B cell (primary cell): Measurements from ENCODE around the gene PHKG2. TPM values are rescaled to one million over a fixed set of nuclear protein-coding genes. Genes with fewer than 3 reads are reported as not detected.

Experiments used
- ATAC-seq: fragments of 200-7000 bp; cut with Tn5 transposase; one replicate; pipeline ENCODE4 v1.10.0; 2021; ENCODE audit warnings: low read depth, mild to moderate bottlenecking, moderate number of reproducible peaks, moderate library complexity
- CTCF ChIA-PET: fragments of 350-600 bp; sonication (Branson Sonifier 250); formaldehyde crosslinking; loops from one replicate; lab custom pipeline; 2021; ENCODE audit warnings: antibody characterized with exemption, inconsistent platforms; lab: Charles Lee
- POLR2A ChIA-PET: fragments of 350-600 bp; sonication (Branson Sonifier 250); formaldehyde crosslinking; loops from one replicate; lab custom pipeline; 2021; ENCODE audit warnings: antibody characterized with exemption; lab: Charles Lee
- DNase-seq: peaks from one replicate; pipeline ENCODE4 v3.0.0; 2013
- H2AFZ ChIP-seq: 2 replicates; pipeline ENCODE4 v1.6.1; 2012; ENCODE audit warnings: mild to moderate bottlenecking, low read depth, low read length; ENCODE audit not compliant: insufficient read depth, poor library complexity, severe bottlenecking
- H3K27ac ChIP-seq, 2 donors: 1 replicate in 1 of 2; 2 replicates in 1 of 2; pipeline ENCODE4 v1.5.1; 2012 to 2013; ENCODE audit warnings: low read length in 2 of 2, mild to moderate bottlenecking in 2 of 2, moderate library complexity in 1 of 2
- H3K27me3 ChIP-seq, 4 experiments: fragments of 200-600 bp in 1 of 4; sonication (generic) in 1 of 4; replicated peaks in 1 of 4; 1 replicate in 2 of 4; 2 replicates in 2 of 4; pipeline versions ENCODE4 v1.6.1 to v1.7.0; 2013 to 2016; ENCODE audit warnings: low read length in 3 of 4, mild to moderate bottlenecking in 2 of 4, mixed read lengths in 1 of 4, moderate library complexity in 1 of 4; ENCODE audit not compliant: insufficient read depth in 4 of 4, control insufficient read depth in 3 of 4; ENCODE audit errors: control extremely low read depth in 1 of 4
- H3K36me3 ChIP-seq, 2 experiments: replicated peaks in 1 of 2; 1 replicate in 1 of 2; 2 replicates in 1 of 2; pipeline versions ENCODE4 v1.6.1 to v1.7.1; 2013; ENCODE audit warnings: low read length in 1 of 2; ENCODE audit not compliant: insufficient read depth in 2 of 2, control insufficient read depth in 1 of 2; ENCODE audit errors: control extremely low read depth in 1 of 2, extremely low read depth in 1 of 2
- H3K4me1 ChIP-seq, 2 donors: fragments of 200-600 bp in 1 of 2; sonication (generic) in 1 of 2; 1 replicate in 1 of 2; 2 replicates in 1 of 2; pipeline versions ENCODE4 v1.5.1 to v1.6.1; 2013 to 2017; ENCODE audit warnings: low read length in 2 of 2; ENCODE audit not compliant: control insufficient read depth in 2 of 2, insufficient read depth in 2 of 2
- H3K4me2 ChIP-seq: replicated peaks from 2 replicates; pipeline ENCODE3; 2012; ENCODE audit warnings: mild to moderate bottlenecking, low read depth, low read length; ENCODE audit not compliant: poor library complexity, severe bottlenecking
- H3K4me3 ChIP-seq, 5 experiments: fragments of 200-600 bp in 1 of 5; sonication (generic) in 1 of 5; 1 replicate in 3 of 5; 2 replicates in 2 of 5; pipeline versions ENCODE4 v1.5.1 to v1.7.0; 2011 to 2016; ENCODE audit warnings: low read length in 4 of 5, mild to moderate bottlenecking in 4 of 5, low read depth in 2 of 5, control low read depth in 1 of 5, moderate library complexity in 1 of 5; ENCODE audit not compliant: insufficient read depth in 1 of 5; ENCODE audit errors: control extremely low read depth in 1 of 5, extremely low read depth in 1 of 5
- H3K79me2 ChIP-seq: fragments of 200-600 bp; sonication (generic); one replicate; pipeline ENCODE4 v1.6.0; 2016; ENCODE audit warnings: low read length; ENCODE audit not compliant: control insufficient read depth, insufficient read depth
- H3K9ac ChIP-seq: fragments of 200-600 bp; sonication (generic); 2 replicates; pipeline ENCODE4 v1.6.1; 2017; ENCODE audit warnings: mild to moderate bottlenecking, low read length, moderate library complexity
- H3K9me3 ChIP-seq, 3 donors: one replicate each; pipeline versions ENCODE4 v1.6.1 to v1.7.1; 2013; ENCODE audit warnings: low read length in 2 of 3; ENCODE audit not compliant: control insufficient read depth in 2 of 3, insufficient read depth in 1 of 3; ENCODE audit errors: control extremely low read depth in 1 of 3
- H4K20me1 ChIP-seq: 2 replicates; pipeline ENCODE4 v1.6.0; 2012; ENCODE audit warnings: mild to moderate bottlenecking, low read length; ENCODE audit not compliant: insufficient read depth, control insufficient read depth, poor library complexity, severe bottlenecking
- H3K27ac Mint-ChIP-seq: one replicate; pipeline ENCODE4 v1.8.0; 2021; ENCODE audit warnings: mixed read lengths
- H3K27me3 Mint-ChIP-seq: one replicate; pipeline ENCODE4 v1.8.0; 2021; ENCODE audit warnings: mixed read lengths
- H3K4me1 Mint-ChIP-seq: one replicate; pipeline ENCODE4 v1.8.0; 2021; ENCODE audit warnings: mixed read lengths
- H3K4me3 Mint-ChIP-seq: one replicate; pipeline ENCODE4 v1.8.0; 2021; ENCODE audit warnings: mixed read lengths
- H3K9me3 Mint-ChIP-seq: one replicate; pipeline ENCODE4 v1.8.0; 2022; ENCODE audit warnings: mixed read lengths; ENCODE audit not compliant: insufficient read depth
- EZH2 ChIP-seq: IDR thresholded peaks from 2 replicates; pipeline ENCODE4 v1.6.1; 2012; ENCODE audit warnings: borderline replicate concordance, low read depth, mild to moderate bottlenecking, moderate library complexity, low read length; ENCODE audit not compliant: insufficient read depth, poor library complexity, severe bottlenecking
- WGBS: methylation state at CpG from one replicate; pipeline ENCODE4 v1.1.5; 2013; ENCODE audit warnings: missing lambda C conversion rate; ENCODE audit not compliant: insufficient coverage; 5-methylcytosine and 5-hydroxymethylcytosine counted together
- intact Hi-C: fragments of 100-400 bp; cut with micrococcal nuclease; formaldehyde crosslinking; loops from one replicate; pipeline ENCODE4 v1.10.0; 2022
- polyA plus RNA-seq: library from polyadenylated mRNA; depleted of rRNA; stranded (reverse); fragments of >200 nt; gene quantifications from 2 replicates; pipeline ENCODE4 v1.2.3, GENCODE V29; 2012
- total RNA-seq, 2 donors: library from RNA; stranded (reverse); fragments of 120-200 nt in 1 of 2; gene quantifications; 1 replicate in 1 of 2; 2 replicates in 1 of 2; pipeline versions ENCODE4 v1.2.3 to v1.2.4, GENCODE V29; 2013 to 2022
- TF ChIP-seq, protein P1 (sequence below): fragments of 200-600 bp; IDR thresholded peaks from one replicate; pipeline ENCODE4 v1.8.0; 2022; ENCODE audit warnings: antibody characterized with exemption, mild to moderate bottlenecking

Gene PHKG2
- total and polyA plus RNA-seq, 2 donors (not counting 1 experiment from before 2014, with no cell fraction given), result 55.7 to 80.8 TPM

DNA sequence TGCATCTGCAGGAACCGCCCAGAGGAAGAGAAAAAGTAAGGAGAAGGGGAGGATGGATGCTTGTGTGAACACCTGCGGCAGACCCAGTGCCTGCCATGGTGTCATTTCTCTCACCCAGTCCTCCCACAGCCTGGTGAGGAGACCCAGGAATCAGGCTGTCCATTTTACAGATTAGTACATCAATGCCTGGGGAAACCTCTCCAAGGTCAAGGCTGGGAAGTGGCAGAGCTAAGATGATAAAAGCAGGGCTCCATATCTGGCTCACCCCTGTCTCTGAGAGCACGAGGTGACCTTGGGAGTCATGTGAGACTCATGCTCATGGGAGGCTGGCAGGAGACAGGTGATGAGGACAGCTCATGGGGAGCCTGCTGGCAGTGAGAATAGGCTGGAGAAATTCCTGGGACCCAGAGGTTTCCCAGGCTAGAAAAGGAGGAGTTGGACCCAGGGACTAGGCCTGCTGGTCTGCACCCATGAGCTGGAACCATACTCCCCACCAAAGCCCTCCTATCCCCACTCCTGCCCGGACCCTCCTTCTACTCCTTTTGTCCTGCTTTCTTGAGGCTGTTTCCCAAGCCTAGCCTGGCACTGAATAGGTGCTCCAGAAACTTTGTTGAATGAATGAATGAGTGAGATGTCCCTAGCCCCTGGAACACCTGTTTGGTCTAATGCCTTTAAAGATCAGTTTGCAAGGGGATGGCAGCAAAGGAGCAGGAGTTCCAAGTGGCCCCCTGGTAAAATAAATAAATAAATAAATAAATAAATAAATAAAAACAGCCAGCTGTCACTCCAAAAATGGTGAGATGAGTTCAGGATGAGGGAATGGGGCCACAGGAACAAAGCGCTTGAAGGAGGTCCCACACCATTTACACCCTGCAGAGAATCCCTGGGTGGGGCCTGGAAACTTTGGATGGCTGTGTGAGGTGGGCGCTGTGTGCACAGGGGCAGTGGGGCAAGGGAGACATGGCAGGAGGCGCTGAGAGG is 37.2 kb downstream of the PHKG2 start:
- no peak overlapping the region for H3K4me3 ChIP-seq
- DNase-seq (no peak), ATAC-seq (no peak)
- peak overlapping the region; percentile 96 for H3K4me2 ChIP-seq
- H3K79me2 ChIP-seq, result no peaks in the 10 kb centered on the region
- no peak overlapping the region for H3K9ac ChIP-seq
- H3K27me3 Mint-ChIP-seq, result peaks cover 10% of the 10 kb centered on the region
- H3K9me3 ChIP-seq, result no peaks in the 10 kb centered on the region
- H2AFZ ChIP-seq, result no peak overlapping the region
- H3K4me1 Mint-ChIP-seq, result peaks cover 17% of the 10 kb centered on the region
- TF ChIP-seq, protein P1, sequence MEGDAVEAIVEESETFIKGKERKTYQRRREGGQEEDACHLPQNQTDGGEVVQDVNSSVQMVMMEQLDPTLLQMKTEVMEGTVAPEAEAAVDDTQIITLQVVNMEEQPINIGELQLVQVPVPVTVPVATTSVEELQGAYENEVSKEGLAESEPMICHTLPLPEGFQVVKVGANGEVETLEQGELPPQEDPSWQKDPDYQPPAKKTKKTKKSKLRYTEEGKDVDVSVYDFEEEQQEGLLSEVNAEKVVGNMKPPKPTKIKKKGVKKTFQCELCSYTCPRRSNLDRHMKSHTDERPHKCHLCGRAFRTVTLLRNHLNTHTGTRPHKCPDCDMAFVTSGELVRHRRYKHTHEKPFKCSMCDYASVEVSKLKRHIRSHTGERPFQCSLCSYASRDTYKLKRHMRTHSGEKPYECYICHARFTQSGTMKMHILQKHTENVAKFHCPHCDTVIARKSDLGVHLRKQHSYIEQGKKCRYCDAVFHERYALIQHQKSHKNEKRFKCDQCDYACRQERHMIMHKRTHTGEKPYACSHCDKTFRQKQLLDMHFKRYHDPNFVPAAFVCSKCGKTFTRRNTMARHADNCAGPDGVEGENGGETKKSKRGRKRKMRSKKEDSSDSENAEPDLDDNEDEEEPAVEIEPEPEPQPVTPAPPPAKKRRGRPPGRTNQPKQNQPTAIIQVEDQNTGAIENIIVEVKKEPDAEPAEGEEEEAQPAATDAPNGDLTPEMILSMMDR, result no peak
- no peak for TF ChIP-seq EZH2
- H3K4me3 Mint-ChIP-seq, result peak overlapping the region; percentile 80
- no peak overlapping the region for H3K27ac ChIP-seq
- ChIA-PET CTCF (interaction anchor here (1.0 to 1.1 kb wide), 2 partner anchors 59 to 132 kb away, joined by 3 read pairs; no protein-coding TSS in a partner anchor), POLR2A (interaction anchor here (0.6 kb wide), 1 partner anchor 321 kb away, joined by 3 read pairs; no protein-coding TSS in a partner anchor)
- no peaks in the 10 kb centered on the region for H3K9me3 Mint-ChIP-seq
- intact Hi-C loops, result no loop called here
- H3K27ac Mint-ChIP-seq, result no peak overlapping the region
- H4K20me1 ChIP-seq, result no peaks in the 10 kb centered on the region
- H3K27me3 ChIP-seq, result peaks cover 0 to 17% (median 4%) of the 10 kb centered on the region in 4 experiments
- 92% methylated on average over 3 of the region's 7 CpGs for WGBS
- H3K36me3 ChIP-seq, result no peaks in the 10 kb centered on the region
- H3K4me1 ChIP-seq, result peaks cover 16 to 20% of the 10 kb centered on the region in 2 donors
